Stimulated activated CD4-positive, alpha-beta T cell treated with anti-CD3 and anti-CD28 coated beads, Interleukin-4, amount 100 ng/mL, for 48 hours (primary cell): Measurements from ENCODE around the gene ABCA8.
"Not testable (repeated sequence)": the region's sequence is repeated elsewhere in the genome, so short reads cannot be mapped to it uniquely, and the experiment has no call there.

Experiments used
- DNase-seq, 2 donors: peaks; one replicate each; pipeline ENCODE4 v3.0.0-alpha.2; 2020; ENCODE audit warnings: low read depth in 2 of 2

The ABCA8 gene

GRCh38 chr17:68955181-68955841 is at the start of gene ABCA8:
Gene ABCA8 (minus strand): TSS chr17:68955392. CDS start chr17:68942034, 13,358 bp downstream.
- DNase-seq: no peak

GRCh38 chr17:69004759-69005158 is 49.6 kb upstream of the ABCA8 start:
- not testable (repeated sequence) for DNase-seq

GRCh38 chr17:68999743-69000142 is 44.6 kb upstream of the ABCA8 start:
- not testable (repeated sequence) for DNase-seq

GRCh38 chr17:68993112-68993511 is 37.9 kb upstream of the ABCA8 start:
- no peak for DNase-seq

GRCh38 chr17:68987966-68988365 is 32.8 kb upstream of the ABCA8 start:
- DNase-seq: no peak

GRCh38 chr17:68981288-68981687 is 26.1 kb upstream of the ABCA8 start:
- no peak for DNase-seq

- no peak for DNase-seq
These were observed 18.1 kb upstream of the ABCA8 start for GRCh38 chr17:68973098-68973846.

GRCh38 chr17:68972119-68972704 is 17.0 kb upstream of the ABCA8 start:
- DNase-seq: no peak

GRCh38 chr17:68969101-68969500 is 13.9 kb upstream of the ABCA8 start:
- DNase-seq: no peak

GRCh38 chr17:68963958-68964357 is 8.8 kb upstream of the ABCA8 start:
- DNase-seq: no peak

GRCh38 chr17:68961214-68961882 is 6.2 kb upstream of the ABCA8 start:
- DNase-seq: no peak

- not testable (repeated sequence) for DNase-seq
These were observed 3.9 kb upstream of the ABCA8 start for GRCh38 chr17:68959117-68959516.

GRCh38 chr17:68957944-68958343 is 2.8 kb upstream of the ABCA8 start:
- DNase-seq: no peak

- no peak for DNase-seq
These were observed 871 bp downstream of the ABCA8 start for GRCh38 chr17:68954146-68954896.

GRCh38 chr17:68953340-68953997 is 1.7 kb downstream of the ABCA8 start:
- DNase-seq: no peak

GRCh38 chr17:68950725-68951124 is 4.5 kb downstream of the ABCA8 start:
- no peak for DNase-seq

- DNase-seq: not testable (repeated sequence)
These were observed 7.3 kb downstream of the ABCA8 start for GRCh38 chr17:68947868-68948267.

GRCh38 chr17:68944435-68945035 is 10.7 kb downstream of the ABCA8 start:
- no peak for DNase-seq

- DNase-seq: not testable (repeated sequence)
These were observed 11.4 kb downstream of the ABCA8 start for GRCh38 chr17:68943812-68944182.

- DNase-seq: no peak
These were observed 11.9 kb downstream of the ABCA8 start for GRCh38 chr17:68943123-68943811.
